ENCODE data around the gene MAP4K1.

The MAP4K1 gene

DNA sequence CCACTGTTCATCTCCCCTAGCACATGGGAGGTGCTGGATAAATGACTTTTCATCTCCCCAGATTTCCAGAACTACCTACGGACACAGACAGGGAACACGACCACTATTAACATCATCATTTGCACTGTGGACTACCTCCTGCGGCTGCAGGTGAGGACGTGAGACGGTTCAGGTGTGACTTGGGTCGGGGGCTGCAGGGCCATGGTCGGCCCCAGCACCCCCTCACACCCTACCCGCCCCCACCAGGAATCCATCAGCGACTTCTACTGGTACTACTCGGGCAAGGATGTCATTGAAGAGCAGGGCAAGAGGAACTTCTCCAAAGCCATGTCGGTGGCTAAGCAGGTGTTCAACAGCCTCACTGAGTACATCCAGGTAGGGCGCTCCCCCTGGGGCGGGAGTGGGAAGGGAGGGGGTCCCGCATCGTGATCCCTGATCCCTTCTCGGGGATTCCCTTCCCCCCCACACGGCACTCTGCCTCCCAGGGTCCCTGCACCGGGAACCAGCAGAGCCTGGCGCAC lies 74.4 kb downstream of the MAP4K1 start:
- DNase-seq, result no peak

DNA sequence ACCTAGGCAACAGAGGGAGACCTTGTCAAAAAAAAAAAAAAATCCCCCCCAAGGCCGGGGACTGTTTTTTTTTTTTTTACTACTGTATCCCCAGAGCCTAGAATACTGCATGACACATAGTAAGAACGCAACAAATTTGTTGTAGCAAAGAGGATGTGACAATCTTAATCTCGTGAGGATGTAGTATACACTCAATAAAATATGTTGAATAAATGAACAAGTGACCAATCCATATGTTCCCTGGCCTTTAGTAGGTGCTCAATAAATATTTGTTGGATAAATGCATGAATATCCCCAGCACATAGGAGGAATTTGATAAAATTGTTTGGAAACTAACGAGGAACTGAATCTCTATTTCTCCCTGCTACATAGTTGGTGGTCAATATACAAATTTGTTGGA lies 75.7 kb downstream of the MAP4K1 start:
- no peak for DNase-seq

DNA sequence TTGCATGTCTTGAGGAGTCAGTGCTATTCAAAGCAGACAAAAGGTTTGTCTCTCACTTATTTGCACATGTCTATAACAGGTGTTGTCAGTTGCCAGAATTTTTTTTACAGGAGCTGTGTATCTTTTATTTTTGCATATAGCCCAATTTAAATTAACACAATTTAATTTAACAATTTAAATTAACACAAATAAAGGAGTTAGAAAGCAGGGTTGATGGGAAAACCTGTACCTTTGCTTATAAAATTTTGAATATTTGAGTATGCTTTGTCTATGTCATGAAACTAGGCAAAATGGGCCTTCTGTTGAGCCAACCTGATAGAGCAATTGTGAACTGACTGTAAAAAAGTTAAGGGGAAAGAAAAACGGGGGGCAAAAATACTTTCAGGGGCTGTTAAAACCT lies 78.0 kb downstream of the MAP4K1 start:
- no peak for DNase-seq

DNA sequence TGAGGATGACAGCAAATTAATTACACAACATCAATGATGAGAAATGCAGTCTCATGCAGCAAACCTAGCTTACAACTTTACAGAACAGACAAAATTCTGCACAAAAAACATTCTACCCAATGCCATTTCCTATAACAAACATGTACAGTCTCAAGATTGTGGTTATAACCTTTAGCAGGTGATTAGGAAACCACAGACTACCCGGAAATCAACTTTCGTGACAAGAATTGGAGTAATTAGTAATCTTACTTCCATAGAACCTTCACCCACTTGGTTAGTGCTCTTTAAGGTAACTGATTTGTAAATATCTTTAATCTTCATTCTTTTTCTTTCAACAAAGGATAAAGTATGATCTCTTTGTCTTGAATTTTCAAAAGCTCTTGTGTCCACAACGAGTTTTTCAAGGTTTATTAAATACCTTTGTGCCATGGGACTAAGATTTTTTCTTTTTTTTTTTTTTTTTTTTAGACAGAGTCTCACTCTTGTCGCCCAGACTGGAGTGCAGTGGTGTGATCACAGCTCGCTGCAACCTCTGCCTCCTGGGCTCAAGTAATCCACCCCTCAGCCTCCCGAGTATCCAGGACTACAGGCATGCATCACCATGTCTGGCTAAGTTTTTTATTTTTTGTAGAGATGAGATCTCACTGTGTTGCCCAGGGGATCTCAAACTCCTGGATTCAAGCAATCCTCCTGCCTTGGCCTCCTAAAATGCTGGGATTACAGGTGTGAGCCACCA lies 78.8 kb downstream of the MAP4K1 start:
- DNase-seq, result no peak

DNA sequence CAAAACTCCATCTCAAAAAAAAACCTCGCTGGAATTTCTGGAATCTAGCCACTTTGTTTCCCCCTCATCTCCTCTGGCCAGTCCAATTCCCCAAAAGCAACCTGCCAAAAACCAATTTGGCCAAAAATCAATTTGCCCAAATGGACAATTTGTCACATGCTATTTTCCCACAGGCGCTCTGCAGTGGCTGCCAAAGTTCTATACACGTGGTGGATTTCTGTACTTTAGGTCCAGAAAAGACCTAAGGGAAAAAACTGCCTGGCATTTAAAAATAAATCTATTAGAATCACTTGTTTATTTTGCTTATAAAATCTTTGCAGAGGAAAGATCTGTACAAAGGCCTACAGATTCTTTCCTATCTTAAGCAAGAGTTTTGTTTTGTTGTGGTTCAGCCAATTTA lies 79.4 kb downstream of the MAP4K1 start:
- peak in 1 of 2 experiments; percentile 28 for DNase-seq
